Endothelial cell of umbilical vein (primary cell): ENCODE results near the gene CYP2C19. TPM values are rescaled to one million over a fixed set of nuclear protein-coding genes. Genes with fewer than 3 reads are reported as not detected.

Experiments
- BruUV-seq: library from RNA; stranded (reverse); fragments of 400-500 nt; replicated peaks from 2 replicates; lab custom pipeline; 2021; lab: Mats Ljungman, UMichigan
- CTCF ChIA-PET: fragments of 300-600, 350-600 bp; sonication (Branson Sonifier 250); formaldehyde crosslinking; loops from one replicate; lab custom pipeline; 2021; ENCODE audit warnings: antibody characterized with exemption, inconsistent platforms; lab: Charles Lee
- POLR2A ChIA-PET: fragments of 300-600, 350-600 bp; sonication (Branson Sonifier 250); formaldehyde crosslinking; loops from one replicate; lab custom pipeline; 2021; ENCODE audit warnings: antibody characterized with exemption, inconsistent platforms; lab: Charles Lee
- DNase-seq: peaks from one replicate; pipeline ENCODE4 v3.0.0-alpha.2; 2011; ENCODE audit warnings: low read depth, low spot score
- FAIRE-seq: peaks from 2 replicates; lab custom pipeline; 2011; peaks lifted over from hg19 to GRCh38; lab: Jason Lieb, UNC
- H2AFZ ChIP-seq: 2 replicates; pipeline ENCODE4 v1.6.0; 2012; ENCODE audit warnings: low read depth, low read length, control low read depth, inconsistent platforms
- H3K27ac ChIP-seq: 2 replicates; pipeline ENCODE4 v1.5.1; 2011; ENCODE audit warnings: low read depth, mild to moderate bottlenecking, control low read depth, low read length, moderate library complexity; ENCODE audit not compliant: insufficient read depth
- H3K27me3 ChIP-seq, 2 experiments: 2 replicates each; pipeline versions ENCODE4 v1.6.0 to v1.6.1; 2011; ENCODE audit warnings: low read length in 2 of 2, mixed read lengths in 1 of 2; ENCODE audit not compliant: control insufficient read depth in 2 of 2, insufficient read depth in 2 of 2
- H3K36me3 ChIP-seq, 2 experiments: 2 replicates in 1 of 2; 3 replicates in 1 of 2; pipeline ENCODE4 v1.5.1; 2011; ENCODE audit warnings: low read length in 2 of 2, mild to moderate bottlenecking in 1 of 2, moderate library complexity in 1 of 2; ENCODE audit not compliant: control insufficient read depth in 2 of 2, insufficient read depth in 2 of 2; ENCODE audit errors: extremely low read depth in 1 of 2
- H3K4me1 ChIP-seq: 3 replicates; pipeline ENCODE4 v1.5.1; 2011; ENCODE audit warnings: mild to moderate bottlenecking, low read length; ENCODE audit not compliant: control insufficient read depth, insufficient read depth; ENCODE audit errors: extremely low read depth
- H3K4me2 ChIP-seq: 2 replicates; pipeline ENCODE4 v1.6.1; 2011; ENCODE audit warnings: low read length, control low read depth, mixed read lengths; ENCODE audit not compliant: insufficient read depth
- H3K4me3 ChIP-seq, 3 experiments: fragments of 200-600 bp in 1 of 3; sonication (generic), shearing (Covaris generic) in 1 of 3; replicated peaks in 1 of 3; 2 replicates each; pipeline ENCODE4 v1.5.1; 2011 to 2016; ENCODE audit warnings: control low read depth in 3 of 3, low read length in 3 of 3, mild to moderate bottlenecking in 2 of 3, inconsistent platforms in 1 of 3, low read depth in 1 of 3, moderate library complexity in 1 of 3; ENCODE audit not compliant: insufficient read depth in 1 of 3
- H3K79me2 ChIP-seq: 2 replicates; pipeline ENCODE4 v1.6.0; 2012; ENCODE audit warnings: low read length, inconsistent platforms; ENCODE audit not compliant: control insufficient read depth, insufficient read depth
- H3K9ac ChIP-seq: replicated peaks from 2 replicates; pipeline ENCODE3; 2011; ENCODE audit warnings: low read length, control low read depth; ENCODE audit not compliant: insufficient read depth; ENCODE audit errors: extremely low read depth
- H3K9me1 ChIP-seq: replicated peaks from 3 replicates; pipeline ENCODE4 v1.6.0; 2011; ENCODE audit warnings: mild to moderate bottlenecking, low read length; ENCODE audit not compliant: control insufficient read depth, insufficient read depth; ENCODE audit errors: extremely low read depth
- H3K9me3 ChIP-seq: replicated peaks from 2 replicates; pipeline ENCODE4 v1.5.1; 2012; ENCODE audit warnings: low read length, inconsistent platforms; ENCODE audit not compliant: control insufficient read depth, insufficient read depth
- H4K20me1 ChIP-seq: replicated peaks from 2 replicates; pipeline ENCODE3; 2011; ENCODE audit warnings: mild to moderate bottlenecking, low read length; ENCODE audit not compliant: control insufficient read depth, insufficient read depth; ENCODE audit errors: extremely low read depth
- CTCF ChIP-seq, 2 donors: IDR thresholded peaks; 1 replicate in 1 of 2; 2 replicates in 1 of 2; pipeline ENCODE4 v1.5.1; 2011; ENCODE audit warnings: low read length in 2 of 2, mild to moderate bottlenecking in 2 of 2, moderate library complexity in 2 of 2, control low read depth in 1 of 2, inconsistent platforms in 1 of 2, low read depth in 1 of 2; ENCODE audit not compliant: insufficient read depth in 1 of 2; ENCODE audit errors: extremely low read depth in 1 of 2
- EZH2 ChIP-seq: IDR thresholded peaks from 2 replicates; pipeline ENCODE4 v1.6.1; 2012; ENCODE audit warnings: borderline replicate concordance, low read depth, mild to moderate bottlenecking, moderate library complexity, low read length, inconsistent platforms; ENCODE audit not compliant: severe bottlenecking
- FOS ChIP-seq: IDR thresholded peaks from 2 replicates; pipeline ENCODE4 v1.6.1; 2011; ENCODE audit warnings: mild to moderate bottlenecking, low read length, moderate library complexity, borderline replicate concordance; ENCODE audit not compliant: insufficient read depth
- GATA2 ChIP-seq: IDR thresholded peaks from 2 replicates; pipeline ENCODE4 v1.7.0; 2011; ENCODE audit warnings: low read depth, mild to moderate bottlenecking, moderate library complexity, mixed read lengths, low read length; ENCODE audit not compliant: insufficient read length, insufficient read depth
- JUN ChIP-seq: IDR thresholded peaks from 2 replicates; pipeline ENCODE4 v1.6.1; 2011; ENCODE audit warnings: borderline replicate concordance, low read depth; ENCODE audit not compliant: insufficient read length, insufficient read depth
- MAX ChIP-seq: IDR thresholded peaks from 2 replicates; pipeline ENCODE4 v1.6.1; 2011; ENCODE audit not compliant: insufficient read depth, insufficient read length
- MYC ChIP-seq: IDR thresholded peaks from one replicate; pipeline ENCODE4 v1.6.1; 2011; ENCODE audit warnings: mild to moderate bottlenecking, low read depth, low read length
- POLR2A ChIP-seq: IDR thresholded peaks from 2 replicates; pipeline ENCODE4 v1.6.1; 2012; ENCODE audit warnings: low read depth, mild to moderate bottlenecking, control low read depth, low read length
- POLR2AphosphoS5 ChIP-seq: IDR thresholded peaks from 2 replicates; pipeline ENCODE4 v1.6.1; 2012; ENCODE audit warnings: low read depth, mild to moderate bottlenecking, control low read depth, low read length, moderate library complexity; ENCODE audit not compliant: insufficient read depth
- dilution Hi-C: fragments of 300-500 bp; cut with MboI; formaldehyde crosslinking; loops from one replicate; pipeline ENCODE4 v1.15.0; 2019; ENCODE audit warnings: low sequenced_read_pairs; ENCODE audit not compliant: extremely low pct_ligation_motif_present
- intact Hi-C: fragments of 100-400 bp; cut with micrococcal nuclease; formaldehyde crosslinking; loops from one replicate; pipeline ENCODE4 v1.10.0; 2022
- polyA plus RNA-seq, 4 experiments: library from polyadenylated mRNA; depleted of rRNA in 3 of 4; stranded (reverse) in 3 of 4; unstranded in 1 of 4; fragments of >200 nt; gene quantifications; 2 replicates each; pipeline versions ENCODE4 v1.2.1 to v1.2.3, GENCODE V29; 2011 to 2012; ENCODE audit warnings: missing spikeins in 1 of 4
- total RNA-seq: library from RNA; stranded (reverse); gene quantifications from 2 replicates; pipeline ENCODE4 v1.2.3, GENCODE V29; 2021

The CYP2C19 gene
- total and polyA plus RNA-seq, 2 donors (not counting 3 experiments of a cell fraction or from before 2014, with no cell fraction given) = not detected

- Histone ChIP-seq H3K9ac (no peak overlapping the region), H3K4me1 (no peaks in the 10 kb centered on the region), H3K27me3 (no peaks in the 10 kb centered on the region), H3K27ac (no peak overlapping the region), H2AFZ (no peak overlapping the region), H3K9me3 (no peaks in the 10 kb centered on the region), H3K4me3 (no peak overlapping the region), H4K20me1 (no peaks in the 10 kb centered on the region), H3K36me3 (no peaks in the 10 kb centered on the region), H3K79me2 (no peaks in the 10 kb centered on the region), H3K9me1 (no peaks in the 10 kb centered on the region), H3K4me2 (no peak overlapping the region)
- FAIRE-seq (no peak), DNase-seq (no peak)
- intact Hi-C loops = no loop called here
- dilution Hi-C loops = no loop called here
- TF ChIP-seq EZH2 (no peak), JUN (no peak), FOS (no peak), GATA2 (no peak), MAX (no peak), POLR2A (no peak), POLR2AphosphoS5 (no peak), CTCF (IDR thresholded peaks at IDR 0.05; ENCODE audit: extremely low read depth in 1 of 2, insufficient read depth in 1 of 2, low read depth in 1 of 2, low read length in 2 of 2) (no peak), MYC (no peak)
- ChIA-PET CTCF (no interaction called here), POLR2A (no interaction called here)
- BruUV-seq = no TSS peak
Observed at GRCh38 chr10:94738588-94738987, 23.9 kb upstream of the CYP2C19 start.
